Stimulated activated CD4-positive, alpha-beta T cell treated with anti-CD3 and anti-CD28 coated beads, Interleukin-4, amount 100 ng/mL, for 1 hour (primary cell): Measurements from ENCODE around the gene HSD3B7.
"Not testable (repeated sequence)": the region's sequence is repeated elsewhere in the genome, so short reads cannot be mapped to it uniquely, and the experiment has no call there.

Source experiments
- DNase-seq: peaks from one replicate; pipeline ENCODE4 v3.0.0-alpha.2; 2020

The HSD3B7 gene

DNA sequence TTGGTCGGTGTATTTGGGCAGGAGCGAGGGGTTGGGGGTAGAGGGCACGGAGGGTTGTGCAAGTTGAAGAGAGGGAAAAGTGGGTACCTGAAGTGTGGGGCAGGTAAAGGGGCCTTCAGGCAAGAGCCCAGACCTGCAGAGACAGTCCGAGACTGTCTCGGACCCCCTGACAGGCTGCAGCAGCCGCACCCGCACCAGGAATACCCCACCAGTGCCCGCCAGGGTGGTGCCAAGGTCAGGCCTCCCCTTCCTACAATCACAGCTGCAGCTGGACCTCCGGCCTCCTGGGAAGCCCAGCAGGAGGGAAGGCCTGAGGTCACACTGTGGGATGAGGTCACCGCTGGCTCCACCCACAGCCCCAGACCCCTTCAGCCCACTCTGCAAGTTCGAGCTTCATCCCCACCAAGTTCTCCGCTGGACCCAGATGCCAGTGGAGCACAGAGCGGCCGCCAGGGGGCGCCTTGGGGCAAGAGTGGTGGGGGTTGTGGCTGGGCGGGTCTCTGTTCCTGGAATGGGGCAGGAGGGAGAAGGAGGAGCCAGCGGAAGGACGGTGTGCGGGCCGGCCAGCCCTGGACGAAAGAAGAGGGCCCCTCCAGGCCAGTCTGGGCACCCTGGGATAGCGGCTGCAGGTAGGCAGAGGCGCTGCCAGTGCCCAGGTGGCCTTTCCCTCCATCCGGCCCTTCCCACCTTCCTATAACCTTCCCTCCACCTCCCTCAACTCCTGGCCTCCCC, at the start of gene HSD3B7:
Gene HSD3B7, plus strand, starts transcription at position 539 of the 732 bp plus-strand sequence. CDS start 452 bp downstream, outside the sequence.
- peak; percentile 83 for DNase-seq

DNA sequence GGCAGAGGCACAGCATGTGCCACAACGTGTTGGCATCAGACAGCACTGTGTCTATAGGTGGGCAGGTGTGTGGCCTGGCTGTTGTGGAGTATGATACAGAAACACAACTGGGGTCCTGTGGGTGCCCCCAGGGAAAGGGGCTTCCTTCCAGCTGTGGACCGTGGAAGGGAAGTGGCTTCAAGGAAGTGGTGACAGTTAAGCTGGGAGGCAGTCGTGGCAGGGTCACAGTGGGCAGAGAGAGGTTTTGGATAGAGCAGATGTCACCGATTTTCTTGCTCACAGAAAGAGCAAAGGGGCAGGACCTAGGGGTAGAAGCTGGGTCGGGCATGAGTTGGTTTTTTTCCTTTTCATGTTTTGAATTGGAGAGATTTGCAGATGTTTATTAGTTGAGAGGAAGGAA, 47.3 kb upstream of the HSD3B7 start:
- DNase-seq = no peak

DNA sequence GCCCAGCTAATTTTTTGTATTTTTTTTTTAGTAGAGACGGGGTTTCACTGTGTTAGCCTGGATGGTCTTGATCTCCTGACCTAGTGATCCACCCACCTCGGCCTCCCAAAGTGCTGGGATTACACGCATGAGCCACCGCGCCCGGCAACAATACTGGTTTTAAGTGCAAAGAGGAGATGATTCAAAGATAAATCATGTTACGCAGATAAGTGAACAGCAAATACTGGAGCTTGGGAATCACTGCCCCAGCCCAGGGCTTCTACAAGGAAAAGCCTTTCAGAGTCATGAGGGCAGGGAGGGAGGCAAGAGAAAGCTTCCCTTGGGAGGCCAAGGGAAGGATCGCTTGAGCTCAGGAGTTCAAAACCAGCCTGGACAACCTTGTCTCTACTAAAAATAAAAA, 45.4 kb upstream of the HSD3B7 start:
- not testable (repeated sequence) for DNase-seq

DNA sequence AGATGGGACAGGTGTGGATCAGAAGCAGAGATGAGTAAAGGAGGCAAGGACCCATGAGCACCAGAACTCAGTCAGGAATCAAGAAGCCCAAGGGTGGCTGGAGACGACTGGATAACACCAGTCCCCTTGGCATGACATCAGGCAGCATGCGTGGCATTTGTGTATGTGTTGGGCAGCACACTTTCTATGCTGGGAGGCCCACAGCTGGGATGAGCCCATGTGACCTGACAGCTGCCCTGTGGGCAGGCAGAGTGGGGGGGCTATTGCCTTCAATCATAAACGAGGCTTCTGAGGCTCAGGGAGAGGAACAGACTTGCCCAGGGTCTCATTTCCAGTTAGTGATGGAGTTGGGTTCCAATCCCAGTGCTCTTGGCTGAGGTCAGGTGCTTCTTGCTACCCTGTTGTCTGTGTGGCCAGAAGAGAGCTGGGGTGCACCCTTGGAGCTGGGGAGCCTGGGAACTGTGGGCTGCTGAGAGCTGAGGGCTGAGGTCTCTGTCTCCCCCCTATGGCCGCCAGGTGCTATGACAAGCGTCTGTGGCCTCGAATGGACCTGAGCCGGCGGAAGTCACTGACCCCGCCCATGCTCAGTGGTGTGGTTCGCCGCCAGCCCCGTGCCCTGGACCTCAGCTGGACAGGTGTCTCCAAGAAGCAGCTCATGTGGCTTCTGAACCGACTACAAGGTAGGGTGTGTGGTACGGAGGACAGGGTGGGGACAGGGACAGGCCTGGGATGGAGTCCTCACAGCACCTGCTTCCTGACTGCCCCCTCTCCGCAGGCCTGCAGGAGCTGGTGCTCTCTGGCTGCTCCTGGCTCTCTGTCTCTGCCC, 43.2 kb upstream of the HSD3B7 start:
- peak; percentile 62 for DNase-seq

DNA sequence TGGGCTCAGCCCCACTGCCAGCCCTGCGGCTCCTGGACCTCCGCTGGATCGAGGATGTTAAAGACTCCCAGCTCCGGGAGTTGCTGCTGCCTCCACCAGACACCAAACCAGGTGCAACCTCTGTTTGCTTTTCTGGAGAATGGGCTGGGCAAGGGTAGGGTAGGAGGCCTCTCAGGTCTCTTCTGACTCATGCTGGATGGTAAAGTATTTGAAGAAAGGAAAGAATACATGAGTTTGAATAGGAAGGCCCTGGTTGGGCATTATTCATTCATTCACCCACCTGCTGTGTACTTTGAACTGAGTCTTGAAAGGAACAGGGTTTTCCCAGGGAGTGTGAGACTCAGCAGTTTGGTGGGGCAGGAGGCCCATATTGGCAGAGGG, 42.6 kb upstream of the HSD3B7 start:
- no peak for DNase-seq

DNA sequence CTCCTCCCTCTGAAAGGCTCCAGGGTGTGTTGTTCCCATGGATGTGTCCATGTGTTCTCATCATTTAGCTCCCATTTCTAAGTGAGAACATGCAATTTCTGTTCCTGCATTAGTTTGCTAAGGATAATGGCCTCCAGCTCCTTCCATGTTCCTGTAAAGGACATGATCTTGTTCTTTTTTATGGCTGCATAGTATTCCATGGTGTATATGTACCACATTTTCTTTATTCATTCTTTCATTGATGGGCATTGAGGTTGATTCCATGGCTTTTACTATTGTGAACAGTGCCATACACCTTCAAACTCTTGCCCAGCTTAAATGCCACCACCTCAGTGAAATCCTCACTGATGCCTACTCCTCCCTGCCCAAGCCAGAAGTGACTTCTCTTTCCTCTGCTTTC, 40.7 kb upstream of the HSD3B7 start:
- DNase-seq = no peak

DNA sequence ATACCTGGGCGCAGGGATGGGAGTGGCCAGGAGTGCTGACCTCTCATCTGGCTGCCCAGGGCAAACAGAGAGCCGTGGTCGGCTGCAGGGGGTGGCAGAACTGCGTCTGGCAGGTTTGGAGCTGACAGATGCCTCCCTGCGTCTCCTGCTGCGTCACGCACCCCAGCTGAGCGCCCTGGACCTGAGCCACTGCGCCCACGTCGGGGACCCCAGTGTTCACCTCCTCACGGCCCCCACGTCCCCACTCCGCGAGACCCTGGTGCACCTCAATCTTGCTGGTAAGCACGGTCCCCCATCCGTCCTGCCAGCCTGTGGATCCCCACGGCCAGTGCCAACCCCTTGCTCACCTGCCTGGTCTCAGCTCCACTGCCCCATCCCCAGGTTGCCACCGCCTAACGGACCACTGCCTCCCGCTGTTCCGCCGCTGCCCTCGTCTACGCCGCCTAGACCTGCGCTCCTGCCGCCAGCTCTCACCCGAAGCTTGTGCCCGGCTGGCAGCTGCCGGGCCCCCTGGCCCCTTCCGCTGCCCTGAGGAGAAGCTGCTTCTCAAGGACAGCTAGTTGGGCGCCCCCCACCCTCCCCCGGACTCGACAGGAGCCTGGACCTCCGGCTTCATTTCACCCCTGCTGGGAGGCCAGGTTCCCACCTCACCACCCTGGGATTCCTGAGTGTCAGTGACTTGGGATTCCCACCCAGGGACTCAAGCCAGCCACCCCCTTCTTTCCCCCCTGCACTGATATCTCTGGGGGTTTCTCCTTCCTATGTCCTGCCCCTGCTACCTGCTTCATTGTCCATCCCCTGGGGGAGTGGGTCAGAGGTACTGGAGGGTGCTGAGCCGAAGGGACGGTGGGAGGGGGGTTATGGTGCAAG, 38.1 kb upstream of the HSD3B7 start:
- DNase-seq = no peak

DNA sequence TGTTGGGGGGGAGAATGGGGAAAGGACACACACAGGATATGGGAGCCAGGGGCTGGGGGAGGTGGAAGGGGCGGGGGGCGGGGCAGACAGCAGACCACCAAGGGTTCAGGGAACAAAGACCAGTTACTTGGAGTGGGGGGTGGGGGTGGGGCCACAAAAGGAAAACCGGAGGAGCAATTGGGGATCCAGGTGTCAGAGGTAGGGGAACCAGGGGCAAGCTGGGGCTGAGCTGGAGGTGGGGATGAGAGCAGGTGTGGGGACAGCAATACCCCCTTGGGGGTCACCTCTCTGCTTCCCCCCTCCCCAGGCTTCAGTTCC, 37.5 kb upstream of the HSD3B7 start:
- DNase-seq = no peak

DNA sequence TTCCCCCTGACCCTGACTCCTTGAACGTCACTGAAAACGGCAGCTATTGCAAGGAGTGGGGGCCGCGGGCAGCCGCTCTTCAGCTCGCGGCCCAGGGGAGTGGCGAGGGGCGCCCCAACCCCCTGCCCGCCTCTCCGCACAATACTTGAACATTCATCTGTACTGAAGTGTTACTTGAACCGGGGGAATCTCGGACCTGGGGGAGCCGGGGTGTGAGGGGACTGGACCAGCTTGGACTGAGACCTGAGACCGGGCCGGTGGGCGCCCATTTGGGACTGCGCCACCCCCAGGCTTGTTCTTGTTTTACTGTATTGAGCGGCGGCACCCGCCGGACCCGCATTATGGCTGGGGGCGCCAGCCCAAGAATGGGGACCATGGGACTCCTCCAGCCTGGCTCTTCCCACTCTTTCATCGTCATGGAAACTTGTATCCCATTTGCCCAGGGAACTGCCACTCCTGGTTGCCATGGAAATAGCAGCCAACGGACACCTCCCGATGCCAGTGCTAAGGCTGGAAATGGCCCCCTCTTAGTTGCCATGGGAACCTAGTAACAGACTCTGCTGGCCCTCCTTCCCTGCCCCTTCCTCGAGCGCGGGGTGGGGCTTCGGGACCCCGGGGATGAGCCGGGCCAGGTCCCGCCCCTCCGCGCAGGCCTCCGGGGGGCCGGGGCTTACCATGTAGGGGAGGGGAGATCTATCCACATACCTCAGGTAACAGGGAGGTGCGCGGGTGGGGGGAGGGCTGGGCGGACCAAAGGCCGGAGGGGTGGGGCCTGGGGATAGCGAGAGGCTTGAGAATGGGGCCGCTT, 36.9 kb upstream of the HSD3B7 start:
- no peak for DNase-seq

DNA sequence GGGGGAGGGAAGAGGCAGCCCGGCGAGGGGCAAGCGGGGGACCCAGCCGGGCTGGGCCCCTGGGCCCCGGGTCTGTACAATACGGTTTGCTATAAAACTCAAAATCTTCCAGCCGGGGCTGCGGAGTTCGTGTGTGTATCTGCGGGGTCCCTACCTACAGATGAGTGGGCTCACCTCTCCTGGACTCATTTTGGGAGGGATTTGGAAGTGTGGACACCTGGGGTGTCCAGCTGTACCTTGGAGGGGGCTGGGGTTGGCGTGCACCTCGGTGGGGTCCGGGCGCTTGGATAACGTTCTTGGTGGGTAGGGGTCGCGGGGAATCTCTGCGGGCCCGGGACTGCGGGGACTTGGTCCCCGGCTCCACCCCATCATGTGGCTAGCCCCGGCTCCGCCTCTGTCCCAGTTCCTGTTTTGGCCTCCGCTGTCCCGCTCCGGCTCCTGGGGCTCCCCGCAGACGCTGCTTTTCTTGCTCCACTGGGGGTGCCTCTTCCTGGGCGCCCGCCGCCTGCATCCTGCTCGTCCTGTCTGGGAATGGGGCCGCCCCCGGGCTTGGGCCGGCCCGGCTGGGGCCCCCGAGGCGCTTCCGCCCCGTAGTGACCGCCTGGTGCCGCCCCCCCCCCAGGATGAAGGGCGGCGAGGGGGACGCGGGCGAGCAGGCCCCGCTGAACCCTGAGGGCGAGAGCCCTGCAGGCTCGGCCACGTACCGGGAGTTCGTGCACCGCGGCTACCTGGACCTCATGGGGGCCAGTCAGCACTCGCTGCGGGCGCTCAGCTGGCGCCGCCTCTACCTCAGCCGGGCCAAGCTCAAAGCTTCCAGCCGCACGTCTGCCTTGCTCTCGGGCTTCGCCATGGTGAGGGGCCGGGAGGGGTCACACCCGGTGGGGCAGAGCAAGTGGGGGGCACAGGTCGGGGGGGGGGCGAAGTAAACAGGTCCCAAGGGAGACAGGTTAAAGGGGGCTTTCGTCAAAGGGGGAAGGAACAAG, 36.0 kb upstream of the HSD3B7 start, which contains the start of gene ORAI3:
Gene ORAI3, plus strand, starts transcription at position 402 of the 983 bp plus-strand sequence. Its CDS starts 222 bp downstream, at position 624.
- DNase-seq = peak; percentile 38

DNA sequence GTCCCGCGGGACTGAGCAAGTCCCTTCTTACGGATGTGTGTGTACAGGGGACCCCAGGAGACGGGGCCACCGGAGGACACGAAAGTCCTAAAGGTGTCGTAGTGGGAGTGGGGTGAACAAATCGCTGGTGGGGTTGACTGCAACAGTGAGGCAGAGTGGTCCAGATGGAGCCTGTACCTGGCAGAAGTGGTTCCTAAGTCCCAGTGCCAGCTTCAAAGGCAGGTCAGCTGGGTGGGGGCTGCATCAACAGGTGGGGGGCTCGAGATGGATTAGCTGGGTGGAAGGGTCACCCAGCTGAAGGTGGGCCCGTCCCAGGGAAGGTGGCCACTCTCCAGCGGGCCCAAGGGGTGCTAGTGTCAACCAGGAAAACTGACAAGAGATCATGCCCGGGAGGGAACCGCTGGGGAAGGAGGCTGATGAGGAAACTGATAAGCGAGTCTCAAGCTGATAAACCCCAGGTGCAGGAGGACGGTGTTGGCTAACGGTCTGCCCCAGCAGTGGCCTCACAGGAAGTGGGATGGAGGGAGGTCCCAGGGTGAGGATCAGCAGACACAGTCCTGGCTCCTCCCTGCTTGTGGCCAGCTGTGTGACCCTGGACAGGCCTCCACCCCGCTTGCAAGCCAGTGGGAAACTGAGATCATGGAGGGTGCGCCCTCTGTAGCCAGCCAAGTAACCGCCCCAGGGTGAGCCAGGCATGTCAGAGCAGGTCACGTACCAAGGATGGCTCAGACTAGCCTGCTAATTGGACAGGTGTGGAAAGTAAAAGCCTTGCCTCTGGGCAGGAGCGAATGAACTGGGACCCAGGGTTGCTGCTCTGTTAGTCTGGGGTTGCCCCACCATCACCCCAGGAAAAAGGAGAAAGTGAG, 35.1 kb upstream of the HSD3B7 start:
- peak; percentile 25 for DNase-seq

DNA sequence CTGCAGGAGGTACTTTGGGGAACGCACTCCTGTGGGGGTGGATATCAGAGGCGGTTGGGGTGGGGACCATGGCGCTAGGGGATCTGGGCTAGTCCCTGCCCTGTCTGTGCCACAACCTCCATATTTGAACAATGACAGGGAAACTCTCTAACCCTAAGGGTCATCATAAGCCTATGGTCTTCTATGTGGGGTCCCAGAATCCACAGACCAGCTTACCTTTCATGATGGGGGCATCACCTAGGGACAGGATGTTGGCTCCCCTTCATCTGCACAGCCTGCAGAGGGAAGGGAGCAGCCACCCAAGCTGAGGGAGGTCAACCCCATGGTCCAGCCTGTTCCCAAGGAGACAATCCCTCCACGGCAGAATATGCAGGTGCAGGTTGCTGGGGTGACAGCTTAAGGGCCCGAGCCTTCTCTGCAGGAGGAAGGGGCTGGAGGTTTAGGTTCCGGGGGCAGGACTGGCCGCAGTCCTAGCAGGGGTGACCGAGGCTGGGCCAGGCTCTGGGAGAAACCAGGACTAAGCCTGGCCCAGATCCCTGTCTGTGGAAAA, 34.4 kb upstream of the HSD3B7 start:
- no peak for DNase-seq

DNA sequence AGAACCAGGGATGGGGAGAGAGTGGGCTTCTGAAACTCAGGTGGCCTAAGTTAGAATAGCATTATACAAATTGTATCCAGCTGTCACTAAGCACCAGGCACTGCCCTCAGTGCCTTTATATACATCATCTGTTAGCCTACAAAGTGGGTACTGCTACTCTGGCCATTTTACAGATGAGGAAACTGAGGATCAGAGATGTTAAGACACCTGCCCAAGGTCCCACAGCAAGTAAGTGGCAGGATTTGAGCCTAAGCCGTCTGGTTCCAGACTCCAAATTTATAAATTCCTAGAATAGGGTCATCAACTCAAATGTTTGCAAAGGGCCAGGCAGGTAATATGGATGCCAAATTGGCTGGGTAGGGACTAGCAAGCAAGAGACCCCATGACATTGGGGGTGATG, 33.8 kb upstream of the HSD3B7 start:
- no peak for DNase-seq

DNA sequence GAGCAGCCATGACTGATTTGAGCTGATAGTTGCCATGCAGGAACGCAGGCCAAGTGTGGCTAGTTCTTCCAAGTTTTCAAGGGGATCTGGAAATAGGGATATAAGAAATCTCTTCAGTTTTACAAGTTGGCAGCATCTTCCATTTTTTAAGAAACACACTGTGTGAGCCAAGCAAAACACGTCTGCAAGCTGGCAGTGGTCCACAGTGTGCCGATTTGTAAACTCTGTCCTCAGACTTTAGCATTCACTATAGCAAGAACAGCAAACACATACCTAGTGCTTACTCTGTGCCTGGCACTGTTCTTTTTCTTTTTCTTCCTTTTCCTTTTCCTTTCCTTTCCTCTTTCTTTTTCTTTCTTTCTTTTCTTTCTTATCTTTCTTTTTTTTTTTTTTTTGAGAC, 33.3 kb upstream of the HSD3B7 start:
- no peak for DNase-seq

DNA sequence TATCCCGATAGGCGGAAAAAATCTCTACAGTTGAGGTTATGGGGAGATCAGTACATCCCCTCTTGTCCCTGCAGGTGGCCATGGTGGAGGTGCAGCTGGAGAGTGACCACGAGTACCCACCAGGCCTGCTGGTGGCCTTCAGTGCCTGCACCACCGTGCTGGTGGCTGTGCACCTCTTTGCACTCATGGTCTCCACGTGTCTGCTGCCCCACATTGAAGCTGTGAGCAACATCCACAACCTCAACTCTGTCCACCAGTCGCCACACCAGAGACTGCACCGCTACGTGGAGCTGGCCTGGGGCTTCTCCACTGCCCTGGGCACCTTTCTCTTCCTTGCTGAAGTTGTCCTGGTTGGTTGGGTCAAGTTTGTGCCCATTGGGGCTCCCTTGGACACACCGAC, 31.9 kb upstream of the HSD3B7 start:
- no peak for DNase-seq

DNA sequence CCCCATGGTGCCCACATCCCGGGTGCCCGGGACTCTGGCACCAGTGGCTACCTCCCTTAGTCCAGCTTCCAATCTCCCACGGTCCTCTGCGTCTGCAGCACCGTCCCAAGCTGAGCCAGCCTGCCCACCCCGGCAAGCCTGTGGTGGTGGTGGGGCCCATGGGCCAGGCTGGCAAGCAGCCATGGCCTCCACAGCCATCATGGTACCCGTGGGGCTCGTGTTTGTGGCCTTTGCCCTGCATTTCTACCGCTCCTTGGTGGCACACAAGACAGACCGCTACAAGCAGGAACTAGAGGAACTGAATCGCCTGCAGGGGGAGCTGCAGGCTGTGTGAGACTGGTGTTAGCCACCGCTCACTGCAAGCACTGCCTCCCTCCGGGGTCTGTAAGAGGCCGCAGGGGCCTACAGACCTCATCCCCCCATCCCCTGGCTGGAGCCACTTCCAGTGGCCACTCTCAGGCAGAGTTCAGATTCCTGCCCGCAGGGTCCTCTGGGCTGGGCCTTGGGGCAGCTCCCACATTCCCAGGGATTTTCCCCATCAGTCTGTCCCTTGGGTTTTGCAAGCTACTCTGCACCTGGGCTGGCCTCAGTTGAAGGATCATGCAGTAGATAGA, 31.4 kb upstream of the HSD3B7 start:
- peak; percentile 64 for DNase-seq

DNA sequence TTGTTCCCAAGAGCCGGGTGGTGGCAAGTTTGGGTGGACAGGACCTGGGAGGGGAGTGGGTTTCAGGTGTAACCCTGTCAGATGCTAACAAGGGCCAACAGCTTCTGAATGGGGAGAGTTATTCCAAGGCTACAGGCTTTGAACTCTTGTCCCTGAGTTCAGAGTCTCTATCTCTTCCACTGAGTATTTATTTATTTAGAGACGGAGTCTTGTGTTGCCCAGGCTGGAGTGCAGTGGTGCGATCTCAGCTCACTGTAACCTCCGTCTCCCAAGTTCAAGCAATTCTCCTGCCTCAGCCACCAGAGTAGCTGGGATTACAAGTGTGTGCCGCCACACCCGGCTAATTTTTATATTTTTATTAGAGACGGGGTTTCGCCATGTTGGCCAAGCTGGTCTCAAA, 30.0 kb upstream of the HSD3B7 start:
- no peak for DNase-seq

DNA sequence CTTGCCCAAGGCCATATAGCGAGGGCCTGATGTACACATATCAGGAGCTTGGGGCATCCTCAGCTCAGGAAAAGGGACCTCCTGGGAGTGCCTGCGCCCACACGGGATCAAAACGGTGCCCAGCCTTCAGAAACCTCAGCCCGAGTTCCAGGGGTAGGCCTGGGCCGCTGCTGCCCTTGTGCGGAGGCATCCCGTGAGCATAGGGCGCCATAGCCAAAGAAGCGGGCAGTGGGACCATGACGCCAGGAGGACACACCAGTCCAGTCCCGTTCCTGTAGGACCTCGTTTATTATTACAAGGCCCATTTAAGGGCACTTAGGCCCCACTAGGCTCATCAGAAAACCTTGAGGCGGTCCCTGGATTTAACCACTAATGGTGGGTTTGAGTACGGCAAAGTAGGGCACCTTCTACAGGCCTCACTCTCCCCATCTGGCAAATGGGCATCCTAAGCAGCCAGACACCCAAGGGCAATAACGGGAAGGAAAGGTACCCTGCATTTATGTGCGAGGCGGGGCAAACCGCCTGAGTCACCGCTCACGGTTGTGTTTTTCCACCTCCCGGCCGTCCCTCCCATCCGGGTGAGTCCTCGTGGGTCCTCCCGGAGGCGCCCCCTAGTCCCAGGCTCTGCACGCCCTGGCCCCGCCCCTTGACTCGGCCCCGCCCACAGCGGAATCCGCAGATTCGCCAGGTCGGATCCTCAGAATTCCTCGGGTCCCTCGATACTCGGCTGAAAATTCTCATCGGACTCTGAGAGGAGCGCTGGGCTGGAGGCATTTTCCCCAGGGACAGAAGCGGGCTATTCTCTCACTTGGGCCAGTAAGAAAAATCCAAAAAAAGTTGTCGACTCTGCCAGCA, 28.2 kb upstream of the HSD3B7 start:
- peak; percentile 91 for DNase-seq
